G401.6 (cell line): ENCODE measurements around the gene DCBLD2.

Experiments
- FAIRE-seq: peaks from 2 replicates; lab custom pipeline; 2012; peaks lifted over from hg19 to GRCh38; lab: Jason Lieb, UNC

The DCBLD2 gene

DNA sequence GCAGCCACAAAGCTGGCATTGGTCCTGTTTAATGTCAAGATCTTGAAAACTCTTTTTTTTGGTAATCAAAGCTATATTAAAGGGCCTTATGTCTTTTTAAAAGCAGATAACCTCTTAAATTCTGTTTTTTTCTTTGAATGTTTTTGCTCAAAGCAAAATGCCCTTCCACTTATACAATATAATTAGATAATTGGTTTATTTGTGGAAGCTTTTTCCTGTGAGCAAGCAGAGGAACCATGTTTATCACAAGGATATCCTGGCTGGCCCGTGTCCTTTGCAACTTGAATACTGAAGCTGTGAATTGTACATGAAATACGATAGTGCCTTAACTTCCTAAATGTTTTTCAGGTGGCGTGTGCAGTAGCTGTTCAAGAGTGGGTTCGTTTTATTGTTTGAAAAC lies 135.8 kb downstream of the DCBLD2 start:
- FAIRE-seq: no peak

DNA sequence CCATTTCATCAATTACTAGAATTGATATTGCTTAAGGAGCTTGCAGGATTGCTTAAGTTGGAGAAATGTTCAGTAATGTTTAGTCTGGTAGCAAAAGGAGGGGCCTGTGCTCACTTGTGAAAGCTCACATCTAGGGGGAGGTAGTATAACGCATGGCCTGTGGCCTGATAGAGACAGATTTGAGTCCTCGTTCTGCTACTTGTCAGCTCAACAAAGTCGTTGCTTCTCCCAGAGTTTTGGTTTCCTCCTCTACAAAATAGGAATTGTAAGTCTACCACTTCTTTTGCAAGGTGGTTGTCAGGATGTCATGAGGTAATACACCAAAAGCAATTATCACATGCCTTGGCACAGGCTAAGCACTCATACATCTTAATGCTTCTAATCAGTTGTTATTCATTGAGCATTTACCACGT lies 137.0 kb downstream of the DCBLD2 start:
- no peak for FAIRE-seq

DNA sequence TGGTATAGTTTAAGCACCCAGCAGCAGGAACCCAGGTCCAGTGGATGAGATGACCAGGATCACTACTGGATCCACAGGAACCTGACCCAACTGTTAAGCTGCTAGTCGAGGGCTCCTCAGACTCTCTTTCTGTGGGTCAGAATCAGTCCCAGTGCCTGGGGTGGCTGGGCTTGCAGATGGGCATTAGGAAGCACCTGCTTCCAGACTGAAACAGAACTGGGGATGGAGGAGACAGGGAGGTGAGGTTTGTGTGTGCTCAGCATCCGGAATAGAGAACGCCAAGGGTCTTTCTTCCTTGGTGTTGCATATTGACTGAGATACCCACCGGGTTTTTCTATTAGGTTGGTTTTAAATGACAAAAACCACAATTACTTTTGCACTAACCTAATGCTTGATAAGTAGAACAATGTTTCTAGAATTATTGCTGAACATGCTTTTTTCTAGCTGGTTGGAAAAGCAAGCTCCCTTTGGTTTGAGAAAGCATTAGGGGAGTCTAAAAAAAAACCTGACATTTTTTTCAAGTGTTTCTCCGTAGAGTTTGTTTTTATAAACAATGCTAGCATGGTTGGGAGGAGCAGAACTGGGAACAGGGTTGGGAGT lies 137.6 kb downstream of the DCBLD2 start:
- FAIRE-seq: no peak

DNA sequence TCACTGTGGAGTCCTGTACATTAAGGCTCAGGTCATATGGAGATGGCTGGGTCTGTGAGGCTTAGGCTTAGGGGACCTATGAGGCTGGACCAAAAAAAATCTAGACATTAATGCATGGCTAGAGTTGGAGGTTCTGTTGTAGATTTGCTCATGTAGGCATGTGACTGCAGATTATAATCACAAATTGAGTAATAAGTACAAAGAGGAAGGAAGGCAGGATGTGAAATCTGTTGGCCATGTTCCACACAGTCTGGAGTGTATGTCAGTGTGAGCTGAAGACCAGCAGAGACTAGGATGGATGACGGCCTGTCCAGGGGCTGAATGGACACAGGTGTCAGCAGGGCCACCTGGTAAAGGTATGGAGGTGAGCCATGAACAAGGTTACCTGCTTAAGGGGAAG lies 138.4 kb downstream of the DCBLD2 start, which contains the start of gene ST3GAL6:
Gene ST3GAL6, plus strand, starts transcription at position 265 of the 400 bp plus-strand sequence. CDS start 5,101 bp downstream, outside the sequence.
- no peak for FAIRE-seq

DNA sequence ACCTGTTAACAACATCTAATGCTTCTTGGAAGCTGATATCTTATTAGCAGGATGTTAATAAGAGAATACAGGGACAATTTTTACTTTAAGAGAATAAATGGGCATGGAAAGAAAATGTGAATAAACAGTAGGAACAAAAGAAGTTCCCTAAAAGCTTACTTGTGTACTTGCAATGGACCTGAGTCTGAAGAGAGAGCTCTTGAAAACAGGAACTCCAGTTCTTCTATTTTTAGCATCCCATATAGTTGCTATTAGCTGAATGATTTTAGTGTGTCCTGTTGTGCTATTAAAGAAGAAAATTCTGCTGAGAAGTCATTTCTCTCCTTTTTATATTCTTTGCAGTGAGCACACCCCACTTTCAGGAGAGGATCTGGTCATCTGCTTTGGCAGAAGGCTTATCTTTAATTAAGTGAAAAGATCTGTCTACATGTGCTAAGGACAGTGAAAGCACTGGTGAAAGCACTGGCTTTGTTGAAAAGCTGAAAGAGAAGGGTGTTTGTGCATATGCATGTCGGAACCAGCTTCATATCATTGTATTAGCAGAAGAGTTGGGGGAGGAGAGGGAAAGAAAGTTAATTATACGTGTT lies 139.8 kb downstream of the DCBLD2 start:
- FAIRE-seq: no peak

DNA sequence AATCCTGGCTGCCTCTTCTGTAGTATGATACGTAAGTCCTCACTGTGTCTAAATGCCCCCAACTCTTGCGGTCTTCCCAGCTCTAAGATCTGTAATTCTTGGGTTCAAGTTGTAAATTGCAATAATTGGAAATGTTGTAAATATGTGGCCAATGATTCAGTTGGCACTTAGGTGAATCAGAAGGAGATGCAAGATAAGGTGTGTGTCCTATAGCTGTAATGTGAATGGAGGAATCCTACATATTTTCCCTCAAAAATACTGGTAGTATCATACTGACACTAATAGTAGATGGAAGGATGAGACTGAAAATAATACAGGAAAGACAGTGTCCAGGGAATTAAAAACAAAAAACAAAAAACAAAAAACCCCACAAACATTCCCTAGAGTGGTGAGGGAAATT lies 141.9 kb downstream of the DCBLD2 start:
- no peak for FAIRE-seq

DNA sequence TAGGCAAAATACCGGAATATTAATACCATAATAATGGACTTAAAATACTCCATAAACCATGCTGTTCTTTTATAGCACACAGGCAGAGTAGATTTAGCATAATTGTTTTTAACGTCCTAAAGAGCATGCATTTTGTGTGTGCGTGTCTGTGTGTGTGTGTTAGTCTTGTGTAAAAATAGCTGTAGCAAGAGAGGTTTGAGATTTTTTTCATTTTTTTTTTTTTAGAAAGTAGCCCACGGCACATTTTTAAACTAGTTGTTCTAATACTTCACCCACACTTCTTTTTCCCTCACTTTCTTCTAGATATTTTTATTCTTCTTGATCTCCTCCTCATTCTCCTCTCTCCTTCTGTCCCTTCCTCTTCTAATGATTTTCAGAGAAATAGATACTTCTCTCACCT lies 145.9 kb downstream of the DCBLD2 start:
- no peak for FAIRE-seq

DNA sequence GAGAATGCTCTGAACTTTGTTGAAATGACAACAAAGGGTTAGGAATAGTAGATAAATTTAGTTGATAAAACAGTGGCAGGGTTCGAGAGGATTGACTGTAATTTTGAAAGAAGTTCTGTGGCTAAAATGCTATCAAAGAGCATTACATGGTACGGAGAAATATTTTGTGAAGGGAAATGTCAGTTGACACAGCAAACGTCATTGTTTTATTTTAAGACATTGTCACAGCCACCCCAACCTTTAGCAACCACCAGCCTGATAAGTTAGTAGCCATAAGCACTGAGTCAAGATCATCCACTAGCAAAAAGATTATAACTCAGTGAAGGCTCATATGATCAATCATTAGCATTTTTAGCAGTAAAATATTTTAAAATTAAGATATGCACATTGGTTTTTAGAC lies 147.0 kb downstream of the DCBLD2 start:
- no peak for FAIRE-seq

DNA sequence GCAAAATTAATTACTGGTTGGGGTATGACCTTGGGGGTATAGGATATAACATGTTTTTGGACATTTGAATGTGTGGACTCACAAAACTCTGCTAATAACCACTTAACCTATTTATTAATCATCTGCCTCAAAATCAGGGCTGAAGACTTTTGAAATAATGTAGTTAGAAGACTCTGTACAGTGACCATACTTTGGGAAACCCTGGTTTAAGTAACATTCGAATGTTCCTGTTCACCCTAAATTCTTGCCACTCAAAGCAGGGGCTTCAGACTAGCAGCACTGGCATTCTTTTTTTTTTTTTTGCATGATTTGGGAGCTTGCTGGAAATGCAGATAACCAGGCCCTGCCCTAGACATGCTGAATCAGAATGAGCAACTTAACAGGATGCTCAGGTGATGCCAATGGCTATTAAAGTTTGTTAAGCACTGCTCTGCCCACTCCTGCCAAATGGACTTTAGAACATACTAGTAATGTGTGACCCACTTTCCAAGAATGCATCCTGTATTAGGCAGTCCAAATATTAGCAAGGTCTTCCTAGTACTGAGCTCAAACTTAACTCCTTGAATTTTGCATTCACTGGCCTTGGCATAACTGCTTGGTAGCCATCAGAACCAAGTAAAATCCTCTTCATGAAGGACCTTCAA lies 151.1 kb downstream of the DCBLD2 start:
- no peak for FAIRE-seq

DNA sequence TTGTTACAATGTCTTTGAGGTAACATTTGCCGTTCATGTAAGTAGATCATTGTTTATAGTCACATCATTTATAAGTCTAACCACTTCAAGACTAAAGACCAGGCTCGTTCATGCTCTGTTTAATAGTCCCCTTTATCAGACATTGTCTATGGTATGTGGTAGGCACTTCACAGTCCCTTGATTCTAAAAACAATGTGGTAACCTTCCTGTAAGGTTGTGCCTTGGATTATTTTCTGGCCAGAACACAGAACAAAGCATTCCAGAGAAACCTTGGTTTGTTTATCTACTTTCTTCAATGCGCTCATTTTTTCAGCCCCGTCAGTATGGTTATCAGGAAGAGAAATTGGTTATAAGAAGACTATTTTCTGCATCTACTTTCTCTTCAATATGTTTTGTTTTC lies 154.6 kb downstream of the DCBLD2 start:
- FAIRE-seq: no peak

DNA sequence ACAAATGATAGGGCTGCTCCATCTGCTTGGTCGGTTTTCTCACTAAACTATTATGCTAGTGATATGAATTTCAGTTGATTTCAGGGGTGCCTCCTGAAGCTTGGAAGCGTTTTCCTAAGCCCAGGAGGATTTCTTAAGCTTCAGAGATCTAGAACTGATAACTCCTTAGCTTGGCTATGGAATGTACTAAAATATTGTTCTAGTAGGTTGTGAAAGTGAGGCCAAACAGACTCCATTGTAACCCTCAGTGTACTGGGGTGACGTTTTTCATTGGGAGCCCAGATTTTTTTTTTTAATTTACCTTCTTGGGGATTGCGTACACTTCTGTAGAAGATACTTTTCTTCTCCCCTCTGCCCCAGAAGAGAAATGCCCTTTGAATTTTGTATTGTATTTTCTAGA lies 155.4 kb downstream of the DCBLD2 start:
- no peak for FAIRE-seq
